Stimulated activated CD4-positive, alpha-beta T cell treated with anti-CD3 and anti-CD28 coated beads, TNF-alpha, amount 100 ng/mL, for 1 hour (primary cell): ENCODE measurements around the gene CADM1.

Source experiments
- DNase-seq, 3 donors: peaks; one replicate each; pipeline ENCODE4 v3.0.0-alpha.2; 2020; ENCODE audit warnings: low read depth in 3 of 3, low spot score in 1 of 3

CADM1 gene

GRCh38 chr11:115518983-115519628 is 14.9 kb upstream of the CADM1 start:
- DNase-seq, result no peak

DNA sequence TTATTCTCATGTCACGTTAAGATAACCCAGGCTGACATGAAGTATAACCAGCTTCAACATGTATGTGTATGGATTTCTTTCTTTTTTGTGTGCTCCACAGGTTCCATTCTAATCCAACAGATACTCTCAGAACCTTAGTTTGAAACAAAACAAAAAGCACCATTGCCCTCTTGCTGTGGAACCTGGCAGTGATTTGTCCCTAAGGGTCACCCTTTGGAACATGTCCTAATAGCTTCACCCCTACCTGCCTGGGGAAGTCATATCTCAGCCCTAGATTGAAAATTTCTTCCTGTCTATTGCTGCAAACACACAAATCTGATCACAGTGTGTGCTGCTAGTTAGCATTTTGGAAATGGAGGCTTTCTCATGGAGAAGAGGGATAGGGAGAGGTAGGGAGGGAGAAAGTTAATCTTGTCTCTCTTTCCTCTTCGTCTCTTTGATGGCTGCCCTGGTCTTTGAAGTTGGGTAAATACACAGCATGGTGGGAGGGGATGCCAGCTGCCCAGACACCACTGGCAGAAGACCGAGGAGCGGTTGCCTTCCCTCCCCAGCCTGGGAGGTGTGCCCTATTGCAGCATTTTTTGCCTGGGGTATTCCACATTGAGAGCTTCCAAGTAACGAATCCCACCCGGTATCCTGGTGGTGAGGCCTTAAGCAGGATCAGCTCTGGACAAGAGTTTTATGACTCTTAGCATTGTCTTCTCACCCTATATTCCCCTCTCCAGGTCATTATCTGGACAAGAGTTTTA is 11.6 kb upstream of the CADM1 start:
- no peak for DNase-seq

GRCh38 chr11:115506954-115507675 is 2.9 kb upstream of the CADM1 start:
- DNase-seq, result no peak

DNA sequence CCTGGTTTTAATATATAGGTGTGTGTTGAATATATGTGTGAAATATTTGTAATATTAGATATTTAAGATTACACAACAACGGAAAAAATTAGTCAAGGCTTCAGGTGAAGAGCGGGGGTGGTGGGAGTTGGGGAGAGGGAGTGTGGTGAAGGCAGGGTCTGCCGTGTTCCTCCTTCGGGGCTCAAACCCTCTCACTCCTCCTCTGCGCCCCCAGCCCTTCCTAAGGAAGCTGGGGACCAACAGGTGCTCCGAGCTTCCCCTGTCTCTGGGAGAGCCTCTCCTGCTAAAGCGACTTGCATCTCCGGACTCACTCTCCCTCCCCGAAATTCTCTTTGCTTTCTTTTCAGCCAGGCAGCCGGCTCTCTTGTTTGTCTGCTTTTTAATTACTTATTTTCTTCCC is 960 bp upstream of the CADM1 start:
- no peak for DNase-seq

- DNase-seq, result no peak
Observed at GRCh38 chr11:115503886-115504275, 334 bp downstream of the CADM1 start.

- no peak for DNase-seq
Observed at GRCh38 chr11:115503083-115503885, 931 bp downstream of the CADM1 start.

GRCh38 chr11:115502636-115503082 is 1.6 kb downstream of the CADM1 start:
- no peak for DNase-seq

- no peak for DNase-seq
Observed at GRCh38 chr11:115501893-115502589, 2.2 kb downstream of the CADM1 start.

DNA sequence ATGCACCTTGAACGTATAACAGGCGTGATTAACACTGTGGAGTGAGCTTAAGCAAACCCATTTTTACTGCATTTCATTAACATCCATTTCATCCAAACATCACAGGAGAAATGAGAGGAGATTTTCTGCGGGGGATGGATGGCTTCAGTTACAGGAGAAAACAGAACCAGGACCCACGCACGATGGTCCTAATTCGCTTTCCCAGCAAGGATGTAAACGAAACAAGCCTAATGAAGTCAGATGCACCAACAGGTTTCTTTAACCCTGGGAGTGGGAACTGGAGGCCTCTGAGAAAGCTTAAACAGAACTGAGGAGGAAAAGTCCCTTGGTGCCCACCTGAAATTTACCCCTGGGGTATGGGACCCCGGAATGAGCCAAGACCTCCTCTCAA is 2.7 kb downstream of the CADM1 start:
- no peak for DNase-seq

DNA sequence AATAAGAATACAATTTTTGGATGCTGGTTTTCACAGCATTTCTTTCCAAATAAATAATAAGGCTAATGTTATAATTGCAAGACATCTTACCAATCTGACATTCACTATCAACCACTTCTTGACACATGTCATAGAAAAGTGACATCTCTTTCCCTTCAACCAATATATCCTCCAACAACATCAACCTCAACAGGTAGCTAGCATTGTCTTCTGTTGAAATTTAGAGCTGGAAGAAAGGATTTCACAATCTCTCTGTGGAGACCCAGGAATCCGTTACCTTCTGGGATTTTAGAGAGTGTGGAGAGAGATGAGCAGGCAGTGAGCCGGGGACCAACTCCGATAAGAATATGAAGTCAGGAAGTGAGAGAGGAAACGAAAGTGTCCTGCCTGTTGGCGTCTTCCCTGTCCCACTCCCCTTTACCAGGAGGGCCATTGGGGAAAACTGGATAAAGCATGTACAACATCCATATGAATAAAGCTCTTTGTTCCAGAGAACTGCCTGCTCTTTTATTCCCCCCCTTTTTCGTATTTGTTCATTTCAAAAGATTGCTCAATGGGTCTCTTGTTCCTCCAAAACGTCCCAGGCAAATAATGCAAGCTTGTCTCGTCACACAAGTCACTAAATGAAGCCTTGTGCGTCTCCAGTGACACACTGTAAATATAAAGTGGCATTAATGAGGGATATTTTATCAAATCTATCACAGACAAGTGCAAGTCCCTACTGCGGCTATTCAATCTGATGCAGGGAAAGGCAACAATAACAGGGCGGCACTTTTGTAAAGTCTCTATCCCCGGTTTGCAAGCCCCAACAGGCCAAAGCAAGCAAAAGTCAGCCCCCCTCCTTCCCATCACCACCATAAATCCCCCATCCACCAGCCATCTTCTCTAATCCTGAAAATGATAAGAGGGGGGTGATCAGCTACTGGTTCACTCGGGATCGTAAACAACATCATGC is 3.4 kb downstream of the CADM1 start:
- DNase-seq, result no peak

- no peak for DNase-seq
Observed at GRCh38 chr11:115499891-115500290, 4.3 kb downstream of the CADM1 start.

DNA sequence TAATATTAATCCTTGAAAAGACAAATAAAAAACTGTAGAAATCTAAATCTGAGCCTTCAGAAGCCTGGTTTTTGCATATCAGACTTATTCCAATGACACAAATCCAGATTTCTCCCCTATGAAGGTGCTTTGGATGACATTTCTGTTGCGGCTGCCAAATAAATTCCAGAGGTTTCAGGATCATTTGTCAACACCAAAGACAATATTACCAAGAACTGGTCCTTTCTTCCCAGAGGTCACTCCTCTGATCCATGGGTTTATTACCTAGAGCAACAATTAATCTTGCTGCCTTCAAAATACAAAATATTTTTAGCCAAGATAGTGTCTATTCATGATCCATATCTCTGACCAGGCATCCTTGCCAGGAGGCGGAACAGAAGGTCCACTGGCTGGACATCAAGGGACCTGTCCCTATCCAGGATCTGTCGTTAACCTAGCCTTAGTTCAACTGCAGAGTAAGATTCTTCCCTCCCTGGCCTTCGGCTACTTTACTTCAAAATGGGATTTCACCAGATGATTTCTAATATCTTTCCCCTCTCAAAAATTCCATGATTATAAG is 4.9 kb downstream of the CADM1 start:
- DNase-seq, result no peak

DNA sequence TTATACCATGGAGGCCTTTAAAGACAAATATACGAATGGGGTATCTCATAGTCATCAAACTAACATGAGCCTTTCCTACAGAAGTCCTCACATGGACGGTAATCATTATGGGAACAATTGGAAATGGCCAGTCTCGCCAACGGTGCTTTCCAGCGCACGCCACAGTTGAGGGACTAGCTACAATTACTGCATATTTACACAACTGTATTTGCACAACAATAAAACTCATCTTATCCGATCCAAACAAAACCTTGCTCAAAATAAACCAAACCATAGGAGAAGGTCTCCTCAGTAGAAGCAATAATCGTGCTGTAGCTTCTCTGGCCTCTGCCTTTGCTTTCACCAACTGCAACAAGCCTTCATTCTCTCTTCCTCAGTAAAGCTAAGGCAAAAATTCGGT is 5.9 kb downstream of the CADM1 start:
- DNase-seq, result no peak

DNA sequence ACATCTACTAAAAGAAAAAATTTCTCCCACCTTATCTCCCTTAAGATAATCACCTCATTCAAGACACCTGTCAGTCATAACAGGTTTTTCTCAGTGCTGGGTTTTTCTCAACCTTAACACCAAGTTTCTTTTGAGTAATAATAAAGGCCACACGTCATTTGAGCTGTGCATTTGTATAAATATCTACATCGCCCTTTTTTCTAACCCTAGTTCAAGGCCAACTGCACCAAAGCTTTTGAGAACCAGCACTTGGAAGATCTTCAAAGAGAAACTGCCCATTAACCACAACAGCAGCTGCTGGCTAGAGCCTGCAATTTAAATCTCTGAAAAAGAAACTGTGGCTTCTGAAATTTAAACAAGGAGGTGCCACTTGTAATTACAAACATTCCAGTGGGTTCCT is 6.9 kb downstream of the CADM1 start:
- no peak for DNase-seq

GRCh38 chr11:115496892-115497291 is 7.3 kb downstream of the CADM1 start:
- no peak for DNase-seq

DNA sequence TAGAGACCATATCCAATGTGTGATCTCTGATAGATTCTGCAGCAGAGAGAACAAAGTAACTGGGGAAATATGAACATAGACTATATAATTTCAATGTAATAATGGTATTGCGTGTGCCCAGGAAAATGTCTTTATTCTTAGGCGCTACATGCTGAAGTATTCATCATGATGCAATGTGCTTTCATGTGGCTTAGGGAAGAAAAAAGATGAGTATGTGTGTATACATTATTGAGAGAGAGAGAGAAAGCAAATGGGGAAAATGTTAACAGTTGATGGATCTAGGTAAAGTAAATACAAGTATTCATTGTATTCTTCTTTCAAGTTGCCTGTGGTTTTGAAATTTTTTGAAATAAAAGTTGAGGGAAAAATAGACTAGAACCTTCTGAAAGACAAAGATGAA is 10.3 kb downstream of the CADM1 start:
- DNase-seq, result no peak

- no peak for DNase-seq
Observed at GRCh38 chr11:115493488-115493887, 10.7 kb downstream of the CADM1 start.

DNA sequence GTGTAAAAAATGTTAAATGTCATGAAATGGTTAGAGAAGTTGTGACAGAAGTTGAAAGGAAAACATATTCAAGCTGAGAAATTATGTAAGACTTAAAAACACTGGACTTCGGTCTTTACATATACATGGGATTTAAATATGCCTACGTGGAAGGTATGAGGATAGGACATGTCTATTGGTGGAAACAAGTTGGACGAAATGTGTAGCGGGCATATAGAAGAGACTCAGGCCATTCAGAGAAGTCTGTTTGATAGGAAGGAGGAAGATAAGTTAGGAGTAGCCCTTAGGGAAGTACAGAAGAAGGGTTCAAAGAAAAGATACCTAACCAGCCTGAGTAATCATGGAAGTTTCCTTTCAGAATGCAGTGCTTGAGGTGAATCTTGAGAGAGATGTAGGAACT is 14.7 kb downstream of the CADM1 start:
- DNase-seq, result no peak

GRCh38 chr11:115488945-115489344 is 15.3 kb downstream of the CADM1 start:
- DNase-seq, result no peak
